ENCODE data around the gene GRID1. TPM values are rescaled to one million over a fixed set of nuclear protein-coding genes. Genes with fewer than 3 reads are reported as not detected.

GRID1 gene
- total and polyA plus RNA-seq, 9 of the 15 experiments (the other 6 are each of a cell fraction or from before 2014, with no cell fraction given) = 0.01 to 7.2 (median 1.2) TPM

DNA sequence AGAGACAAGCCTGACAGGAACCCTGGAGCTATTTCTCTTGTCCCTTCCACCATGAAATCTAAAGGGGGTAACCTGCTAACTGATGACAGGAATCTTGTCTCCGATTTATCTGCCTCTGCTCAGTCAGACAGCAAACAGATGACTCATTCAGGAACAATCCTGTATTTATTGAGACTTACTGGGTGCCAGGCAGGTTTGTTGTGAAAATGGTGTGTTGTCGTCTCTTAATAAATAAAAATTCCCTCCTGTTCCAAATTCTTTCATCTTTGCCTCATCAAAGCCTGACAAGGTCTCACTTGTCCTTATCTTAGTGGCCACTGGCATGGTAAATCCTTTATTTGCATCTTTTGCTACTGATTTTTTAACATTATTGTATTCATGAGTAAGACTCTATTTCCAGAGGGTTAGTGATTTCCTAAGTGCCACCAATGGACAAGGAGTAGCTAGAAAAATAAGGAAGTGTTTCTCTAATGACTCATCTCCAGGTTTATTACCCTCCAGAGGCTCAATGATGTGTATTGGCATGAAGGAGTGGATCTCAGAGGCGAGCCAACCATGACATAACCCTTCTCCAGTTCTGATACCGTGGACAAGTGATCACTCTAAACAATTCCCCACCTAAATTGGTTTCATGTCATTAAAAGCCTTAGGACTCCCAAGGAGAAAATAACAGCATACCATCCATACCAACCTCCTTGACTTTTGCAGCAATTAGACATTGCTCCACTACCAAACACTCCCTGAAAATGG is 724.0 kb downstream of the GRID1 start (continued):
- TF ChIP-seq, protein P1, sequence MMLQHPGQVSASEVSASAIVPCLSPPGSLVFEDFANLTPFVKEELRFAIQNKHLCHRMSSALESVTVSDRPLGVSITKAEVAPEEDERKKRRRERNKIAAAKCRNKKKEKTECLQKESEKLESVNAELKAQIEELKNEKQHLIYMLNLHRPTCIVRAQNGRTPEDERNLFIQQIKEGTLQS (IDR thresholded peaks at IDR 0.05) = 0 out of 2 replicates have a peak, but pooled peaks have one; percentile 28
- TF ChIP-seq, protein P1 (CRISPR knock-in tag; conservative IDR thresholded peaks at IDR 0.05) = no peak

- no peaks in the 10 kb centered on the region for H3K4me1 ChIP-seq (replicated peaks in 1 of 2; ENCODE audit: control insufficient read depth in 2 of 2, insufficient read depth in 2 of 2, low read length in 2 of 2)
- CTCF ChIA-PET (ENCODE audit: low intra/inter-chr PET ratio) = no interaction called here
- no peak overlapping the region for H3K4me3 ChIP-seq
- POLR2A ChIA-PET = no interaction called here
- H2AFZ ChIP-seq (ENCODE audit: low read depth, low read length) = no peak overlapping the region
- intact Hi-C loops (cut with micrococcal nuclease) (no loop called here), in situ Hi-C loops (cut with MboI) (no loop called here)
- no peaks in the 10 kb centered on the region; the same call in 2 of the 3 replicates for H3K36me3 ChIP-seq (ENCODE audit: control insufficient read depth, insufficient read depth, low read length)
- no peaks in the 10 kb centered on the region for H3K27me3 ChIP-seq (ENCODE audit: control insufficient read depth in 2 of 2, insufficient read depth in 2 of 2, low read length in 2 of 2)
- no peaks in the 10 kb centered on the region for H4K20me1 ChIP-seq (replicated peaks; ENCODE audit: control insufficient read depth, insufficient read depth, low read length)
- FAIRE-seq = no peak
- H3K9me1 ChIP-seq (ENCODE audit: control insufficient read depth, insufficient read depth, low read length) = no peaks in the 10 kb centered on the region
- WGBS (ENCODE audit: insufficient coverage, low coverage, missing lambda C conversion rate) = 0% methylated on average over 1 of the region's 1 CpG
- BruUV-seq (replicated peaks) = no TSS peak
- no peak for DNase-seq (ENCODE audit: extremely low read depth in 1 of 4, low spot score in 3 of 4)
- H3K9ac ChIP-seq (ENCODE audit: insufficient read depth in 1 of 2, low read depth in 2 of 2, low read length in 2 of 2) = no peak overlapping the region
- no peaks in the 10 kb centered on the region for H3K79me2 ChIP-seq (ENCODE audit: control insufficient read depth, insufficient read depth, low read length)
- ATAC-seq = no peak
- H3K4me2 ChIP-seq (ENCODE audit: insufficient read depth, low read length) = no peak overlapping the region
- no peaks in the 10 kb centered on the region for H3K9me3 ChIP-seq (replicated peaks; ENCODE audit: control insufficient read depth, insufficient read depth, low read depth, low read length)
- H3K27ac ChIP-seq (ENCODE audit: extremely low read depth, low read depth, low read length) = no peak overlapping the region
- TF ChIP-seq FOXK1 (CRISPR knock-in tag; IDR thresholded peaks at IDR 0.05; ENCODE audit: borderline replicate concordance) = no peak
- no peak for TF ChIP-seq ZBTB7A (IDR thresholded peaks at IDR 0.05; ENCODE audit: borderline replicate concordance, control insufficient read depth, low read depth, low read length)
- TF ChIP-seq ZNF280A (IDR thresholded peaks at IDR 0.05; ENCODE audit: low read depth, partially characterized antibody) = no peak
- TF ChIP-seq, protein P2, sequence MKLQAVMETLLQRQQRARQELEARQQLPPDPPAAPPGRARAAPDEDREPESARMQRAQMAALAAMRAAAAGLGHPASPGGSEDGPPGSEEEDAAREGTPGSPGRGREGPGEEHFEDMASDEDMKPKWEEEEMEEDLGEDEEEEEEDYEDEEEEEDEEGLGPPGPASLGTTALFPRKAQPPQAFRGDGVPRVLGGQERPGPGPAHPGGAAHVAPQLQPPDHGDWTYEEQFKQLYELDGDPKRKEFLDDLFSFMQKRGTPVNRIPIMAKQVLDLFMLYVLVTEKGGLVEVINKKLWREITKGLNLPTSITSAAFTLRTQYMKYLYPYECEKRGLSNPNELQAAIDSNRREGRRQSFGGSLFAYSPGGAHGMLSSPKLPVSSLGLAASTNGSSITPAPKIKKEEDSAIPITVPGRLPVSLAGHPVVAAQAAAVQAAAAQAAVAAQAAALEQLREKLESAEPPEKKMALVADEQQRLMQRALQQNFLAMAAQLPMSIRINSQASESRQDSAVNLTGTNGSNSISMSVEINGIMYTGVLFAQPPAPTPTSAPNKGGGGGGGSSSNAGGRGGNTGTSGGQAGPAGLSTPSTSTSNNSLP (IDR thresholded peaks at IDR 0.05; ENCODE audit: borderline replicate concordance, low read depth, low read length) = no peak
- TF ChIP-seq ZNF644 (tag; IDR thresholded peaks at IDR 0.05; ENCODE audit: low read depth) = no peak
- no peak for TF ChIP-seq ATF1 (CRISPR knock-in tag; IDR thresholded peaks at IDR 0.05)
- TF ChIP-seq ATF1 (tag; IDR thresholded peaks at IDR 0.05) = no peak
- TF ChIP-seq ARID2 (IDR thresholded peaks at IDR 0.05) = no peak
- TF ChIP-seq ZNF668 (CRISPR knock-in tag; IDR thresholded peaks at IDR 0.05) = no peak
- TF ChIP-seq POLR3G (IDR thresholded peaks at IDR 0.05; ENCODE audit: extremely low read depth, insufficient read length, insufficient replicate concordance) = no peak
- TF ChIP-seq ZEB2 (IDR thresholded peaks at IDR 0.05) = no peak
- no peak for TF ChIP-seq ZNF785 (CRISPR knock-in tag; IDR thresholded peaks at IDR 0.05)
- TF ChIP-seq ZNF263 (CRISPR knock-in tag; IDR thresholded peaks at IDR 0.05; ENCODE audit: borderline replicate concordance) = no peak
- no peak for TF ChIP-seq ZNF717 (CRISPR knock-in tag; IDR thresholded peaks at IDR 0.05)
- TF ChIP-seq, protein P3, sequence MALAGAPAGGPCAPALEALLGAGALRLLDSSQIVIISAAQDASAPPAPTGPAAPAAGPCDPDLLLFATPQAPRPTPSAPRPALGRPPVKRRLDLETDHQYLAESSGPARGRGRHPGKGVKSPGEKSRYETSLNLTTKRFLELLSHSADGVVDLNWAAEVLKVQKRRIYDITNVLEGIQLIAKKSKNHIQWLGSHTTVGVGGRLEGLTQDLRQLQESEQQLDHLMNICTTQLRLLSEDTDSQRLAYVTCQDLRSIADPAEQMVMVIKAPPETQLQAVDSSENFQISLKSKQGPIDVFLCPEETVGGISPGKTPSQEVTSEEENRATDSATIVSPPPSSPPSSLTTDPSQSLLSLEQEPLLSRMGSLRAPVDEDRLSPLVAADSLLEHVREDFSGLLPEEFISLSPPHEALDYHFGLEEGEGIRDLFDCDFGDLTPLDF (CRISPR knock-in tag; IDR thresholded peaks at IDR 0.05) = no peak
Observed at GRCh38 chr10:85642082-85642420, 724.5 kb downstream of the GRID1 start.
